ENCODE measurements around the gene CCNQ. TPM values are rescaled to one million over a fixed set of nuclear protein-coding genes. Genes with fewer than 3 reads are reported as not detected.
A peak's percentile ranks its signal among the peaks of the same experiment; 100 is the strongest.

The CCNQ gene
- polyA plus RNA-seq, 1 of the 3 experiments (the other 2 are of a cell fraction) = 45.3 TPM

- H3K4me3 ChIP-seq (ENCODE audit: low read depth in 2 of 2, low read length in 1 of 2) = no peak within 1 kb of the TSS
- H4K20me1 ChIP-seq (ENCODE audit: insufficient read depth) = no peaks in the 10 kb centered on the region
- no peaks in the 10 kb centered on the region for H3K36me3 ChIP-seq (replicated peaks in 1 of 2; ENCODE audit: control insufficient read depth in 1 of 2, insufficient read depth in 2 of 2, low read length in 1 of 2)
- H3K4me2 ChIP-seq = no peak within 1 kb of the TSS
- DNase-seq = peak; percentile 77
- no peaks in the 10 kb centered on the region for H3K79me2 ChIP-seq (ENCODE audit: insufficient read depth)
- H3K4me1 ChIP-seq (ENCODE audit: control insufficient read depth in 1 of 2, insufficient read depth in 2 of 2, low read depth in 1 of 2, low read length in 1 of 2) = peaks cover 0 to 3% of the 10 kb centered on the region in 2 experiments; a peak in 1 of 4 replicates
- no peak within 1 kb of the TSS for H3K9ac ChIP-seq
- WGBS (ENCODE audit: low lambda C conversion rate) = 48% methylated on average over 3 of the region's 53 CpGs
- POLR2A ChIA-PET = no interaction called here
- H3K27ac ChIP-seq (ENCODE audit: low read depth in 2 of 2, low read length in 1 of 2) = no peak within 1 kb of the TSS
- no peak for TF ChIP-seq MEF2A (IDR thresholded peaks at IDR 0.05; ENCODE audit: borderline replicate concordance, low read depth)
- no peak for TF ChIP-seq MXI1 (IDR thresholded peaks at IDR 0.05; ENCODE audit: low read depth, low read length)
- TF ChIP-seq EP300 (IDR thresholded peaks at IDR 0.05; ENCODE audit: borderline replicate concordance in 1 of 2, low read depth in 1 of 2, low read length in 1 of 2) = no peak
- no peak for TF ChIP-seq RAD21 (IDR thresholded peaks at IDR 0.05; ENCODE audit: low read length)
- TF ChIP-seq TEAD4 (IDR thresholded peaks at IDR 0.05; ENCODE audit: borderline replicate concordance, insufficient read depth) = no peak
- TF ChIP-seq MAX (IDR thresholded peaks at IDR 0.05; ENCODE audit: low read depth) = no peak
- no peak for TF ChIP-seq NRF1 (IDR thresholded peaks at IDR 0.05; ENCODE audit: low read depth, low read length)
- H3K9me2 ChIP-seq = no peaks in the 10 kb centered on the region
- peaks cover 53% of the 10 kb centered on the region for H3K27me3 ChIP-seq (ENCODE audit: insufficient read depth)
- no peak within 1 kb of the TSS for H2AFZ ChIP-seq (ENCODE audit: low read depth)
- CTCF ChIA-PET = interaction anchor here (1.0 to 11.0 kb wide), 6 partner anchors 21 to 107 kb away, joined by 3 to 106 read pairs (median 8); partner anchors contain the start of gene PNCK
- H3K9me3 ChIP-seq = no peaks in the 10 kb centered on the region
- no peaks in the 10 kb centered on the region for H3F3A ChIP-seq (replicated peaks; ENCODE audit: insufficient read depth)
Measured at GRCh38 chrX:153646620-153647373, 47.9 kb upstream of the CCNQ start, which contains the start of gene DUSP9. DUSP9 (plus strand) TSS chrX:153647203; CDS start chrX:153647954, 751 bp downstream.

GRCh38 chrX:153645921-153646488 is 47.1 kb upstream of the CCNQ start:
- Histone ChIP-seq H3K27me3 (ENCODE audit: insufficient read depth) (peaks cover 60% of the 10 kb centered on the region), H3K36me3 (replicated peaks in 1 of 2; ENCODE audit: control insufficient read depth in 1 of 2, insufficient read depth in 2 of 2, low read length in 1 of 2) (no peaks in the 10 kb centered on the region), H3K4me3 (ENCODE audit: low read depth in 2 of 2, low read length in 1 of 2) (no peak overlapping the region), H3K4me2 (no peak overlapping the region), H3K9me2 (no peaks in the 10 kb centered on the region), H3K4me1 (ENCODE audit: control insufficient read depth in 1 of 2, insufficient read depth in 2 of 2, low read depth in 1 of 2, low read length in 1 of 2) (peaks cover 0 to 3% of the 10 kb centered on the region in 2 experiments; a peak in 1 of 4 replicates), H4K20me1 (ENCODE audit: insufficient read depth) (no peaks in the 10 kb centered on the region), H3K9me3 (no peaks in the 10 kb centered on the region), H3K27ac (ENCODE audit: low read depth in 2 of 2, low read length in 1 of 2) (no peak overlapping the region), H2AFZ (ENCODE audit: low read depth) (no peak overlapping the region), H3K79me2 (ENCODE audit: insufficient read depth) (no peaks in the 10 kb centered on the region), H3K9ac (no peak overlapping the region), H3F3A (replicated peaks; ENCODE audit: insufficient read depth) (no peaks in the 10 kb centered on the region)
- POLR2A ChIA-PET = no interaction called here
- DNase-seq = no peak
- 28% methylated on average over 10 of the region's 10 CpGs for WGBS (ENCODE audit: low lambda C conversion rate)
- CTCF ChIA-PET = interaction anchor here (1.0 to 11.0 kb wide), 13 partner anchors 8 to 185 kb away, joined by 3 to 106 read pairs (median 8); partner anchors contain the start of genes HAUS7 and PNCK
- TF ChIP-seq JUND (IDR thresholded peaks at IDR 0.05) (no peak), TAF1 (IDR thresholded peaks at IDR 0.05; ENCODE audit: borderline replicate concordance, low read depth, low read length) (no peak), MEF2A (IDR thresholded peaks at IDR 0.05; ENCODE audit: borderline replicate concordance, low read depth) (no peak), FOXJ3 (CRISPR knock-in tag; IDR thresholded peaks at IDR 0.05) (no peak), POLR2AphosphoS5 (IDR thresholded peaks at IDR 0.05; ENCODE audit: low read depth, low read length) (no peak), NRF1 (IDR thresholded peaks at IDR 0.05; ENCODE audit: low read depth, low read length) (no peak), TEAD4 (IDR thresholded peaks at IDR 0.05; ENCODE audit: borderline replicate concordance, insufficient read depth) (no peak), REST (IDR thresholded peaks at IDR 0.05; ENCODE audit: low read depth, low read length) (no peak), FOSL2 (IDR thresholded peaks at IDR 0.05; ENCODE audit: borderline replicate concordance, low read depth) (no peak), EP300 (IDR thresholded peaks at IDR 0.05; ENCODE audit: borderline replicate concordance in 1 of 2, low read depth in 1 of 2, low read length in 1 of 2) (no peak), MAX (IDR thresholded peaks at IDR 0.05; ENCODE audit: low read depth) (no peak), RCOR1 (IDR thresholded peaks at IDR 0.05; ENCODE audit: low read length) (no peak), CHD2 (IDR thresholded peaks at IDR 0.05; ENCODE audit: low read length, partially characterized antibody) (no peak), MXI1 (IDR thresholded peaks at IDR 0.05; ENCODE audit: low read depth, low read length) (no peak), GATA2 (CRISPR knock-in tag; IDR thresholded peaks at IDR 0.05) (no peak), TCF12 (IDR thresholded peaks at IDR 0.05) (no peak), PBX3 (IDR thresholded peaks at IDR 0.05) (no peak), USF2 (IDR thresholded peaks at IDR 0.05; ENCODE audit: borderline replicate concordance, low read depth, low read length) (no peak)
